ENCODE results near the gene CCDC184.

Gene CCDC184

DNA sequence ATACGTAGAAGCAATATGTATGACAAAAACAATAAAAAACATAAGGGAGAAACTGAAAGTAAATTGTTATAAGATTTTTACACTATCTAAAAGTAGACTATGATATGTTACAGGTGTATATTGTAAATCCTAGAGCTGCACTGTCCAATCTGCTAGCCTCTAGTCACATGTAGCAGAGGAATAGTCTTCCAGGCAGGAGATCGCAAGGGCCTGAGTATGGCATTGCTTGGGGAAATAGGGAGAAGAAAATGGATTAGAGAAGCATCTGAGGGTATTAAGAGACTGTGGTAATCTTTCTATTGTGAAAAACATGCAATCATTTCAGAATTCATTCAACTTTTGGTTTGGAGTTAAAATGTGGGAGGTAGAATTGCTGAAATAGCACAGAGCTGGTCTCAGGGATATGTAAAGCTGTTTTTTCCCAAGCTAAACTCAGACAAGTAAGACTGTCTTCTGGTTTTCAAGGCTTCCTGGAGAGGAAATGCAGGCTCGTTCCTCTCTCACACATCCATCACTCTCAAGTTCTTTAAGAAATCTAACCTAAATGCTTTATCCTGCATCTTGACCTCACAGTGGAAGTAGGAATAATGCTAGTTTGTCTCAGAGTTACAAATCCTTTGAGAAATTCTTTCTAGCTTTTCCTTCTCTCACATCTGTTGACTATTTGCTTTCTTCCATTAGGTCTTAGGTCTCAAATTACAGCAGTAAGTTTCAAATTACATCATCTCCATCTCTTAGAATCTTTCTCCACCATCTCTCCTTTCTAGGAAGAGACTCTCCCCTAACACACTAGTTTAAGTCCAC, 7.6 kb upstream of the CCDC184 start:
- H3K27me3 ChIP-seq (replicated peaks; ENCODE audit: insufficient read depth, low read length) = no peaks in the 10 kb centered on the region
- 0 out of 2 replicates have a peak, but pooled peaks cover 5% of the 10 kb centered on the region for H3K4me1 ChIP-seq (ENCODE audit: low read length)
- H3K4me2 ChIP-seq (ENCODE audit: low read depth, low read length) = no peak overlapping the region
- no peaks in the 10 kb centered on the region for H3K36me3 ChIP-seq (replicated peaks; ENCODE audit: insufficient read depth, low read length)
- no peak overlapping the region for H2AFZ ChIP-seq (ENCODE audit: low read length)
- H4K20me1 ChIP-seq (ENCODE audit: insufficient read depth, low read length) = no peaks in the 10 kb centered on the region
- no peaks in the 10 kb centered on the region for H3F3A ChIP-seq (ENCODE audit: insufficient read depth, low read length)
- H3K9me2 ChIP-seq (replicated peaks; ENCODE audit: insufficient read depth, low read length) = no peaks in the 10 kb centered on the region
- H3K9me3 ChIP-seq (replicated peaks; ENCODE audit: insufficient read depth, low read length) = no peaks in the 10 kb centered on the region
- H3K79me2 ChIP-seq (ENCODE audit: low read length) = no peaks in the 10 kb centered on the region
- DNase-seq = no peak
- TF ChIP-seq, protein P1, sequence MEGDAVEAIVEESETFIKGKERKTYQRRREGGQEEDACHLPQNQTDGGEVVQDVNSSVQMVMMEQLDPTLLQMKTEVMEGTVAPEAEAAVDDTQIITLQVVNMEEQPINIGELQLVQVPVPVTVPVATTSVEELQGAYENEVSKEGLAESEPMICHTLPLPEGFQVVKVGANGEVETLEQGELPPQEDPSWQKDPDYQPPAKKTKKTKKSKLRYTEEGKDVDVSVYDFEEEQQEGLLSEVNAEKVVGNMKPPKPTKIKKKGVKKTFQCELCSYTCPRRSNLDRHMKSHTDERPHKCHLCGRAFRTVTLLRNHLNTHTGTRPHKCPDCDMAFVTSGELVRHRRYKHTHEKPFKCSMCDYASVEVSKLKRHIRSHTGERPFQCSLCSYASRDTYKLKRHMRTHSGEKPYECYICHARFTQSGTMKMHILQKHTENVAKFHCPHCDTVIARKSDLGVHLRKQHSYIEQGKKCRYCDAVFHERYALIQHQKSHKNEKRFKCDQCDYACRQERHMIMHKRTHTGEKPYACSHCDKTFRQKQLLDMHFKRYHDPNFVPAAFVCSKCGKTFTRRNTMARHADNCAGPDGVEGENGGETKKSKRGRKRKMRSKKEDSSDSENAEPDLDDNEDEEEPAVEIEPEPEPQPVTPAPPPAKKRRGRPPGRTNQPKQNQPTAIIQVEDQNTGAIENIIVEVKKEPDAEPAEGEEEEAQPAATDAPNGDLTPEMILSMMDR (IDR thresholded peaks at IDR 0.05; ENCODE audit: low read length) = no peak
- no peak for TF ChIP-seq EZH2 (optimal IDR thresholded peaks at IDR 0.05; ENCODE audit: low read depth, low read length)
- TF ChIP-seq EZH2phosphoT487 (IDR thresholded peaks at IDR 0.05; ENCODE audit: low read length) = no peak
- H3K4me3 ChIP-seq (ENCODE audit: low read length) = no peak overlapping the region
- H3K9ac ChIP-seq (ENCODE audit: low read length) = no peak overlapping the region
- no peak overlapping the region for H3K27ac ChIP-seq (ENCODE audit: low read length)

DNA sequence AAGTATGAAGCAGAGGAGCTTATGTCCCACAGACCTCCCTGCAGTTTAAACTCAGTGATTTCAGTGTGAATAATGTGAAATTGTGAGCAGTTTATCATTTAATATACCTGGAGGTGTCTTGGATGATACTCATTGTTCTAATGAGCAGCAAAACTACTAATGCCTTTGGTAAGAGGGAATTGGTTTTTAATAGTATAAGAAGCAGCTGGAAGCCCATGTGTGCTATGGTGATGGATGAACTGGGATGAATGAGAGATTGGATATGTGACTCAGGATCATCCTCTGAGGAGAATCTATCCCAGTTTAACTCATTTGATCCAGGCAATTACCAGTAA, 7.1 kb upstream of the CCDC184 start:
- Histone ChIP-seq H3K27me3 (replicated peaks; ENCODE audit: insufficient read depth, low read length) (no peaks in the 10 kb centered on the region), H3K9me3 (replicated peaks; ENCODE audit: insufficient read depth, low read length) (no peaks in the 10 kb centered on the region), H3K27ac (ENCODE audit: low read length) (no peak overlapping the region), H3K79me2 (ENCODE audit: low read length) (no peaks in the 10 kb centered on the region), H4K20me1 (ENCODE audit: insufficient read depth, low read length) (no peaks in the 10 kb centered on the region), H3K4me3 (ENCODE audit: low read length) (no peak overlapping the region), H3K9ac (ENCODE audit: low read length) (no peak overlapping the region), H3K9me2 (replicated peaks; ENCODE audit: insufficient read depth, low read length) (no peaks in the 10 kb centered on the region), H3F3A (ENCODE audit: insufficient read depth, low read length) (no peaks in the 10 kb centered on the region), H3K4me2 (ENCODE audit: low read depth, low read length) (no peak overlapping the region), H2AFZ (ENCODE audit: low read length) (no peak overlapping the region), H3K36me3 (replicated peaks; ENCODE audit: insufficient read depth, low read length) (no peaks in the 10 kb centered on the region), H3K4me1 (ENCODE audit: low read length) (peaks cover 10% of the 10 kb centered on the region)
- TF ChIP-seq, protein P1 (IDR thresholded peaks at IDR 0.05; ENCODE audit: low read length) = no peak
- TF ChIP-seq EZH2 (optimal IDR thresholded peaks at IDR 0.05; ENCODE audit: low read depth, low read length) = no peak
- TF ChIP-seq EZH2phosphoT487 (IDR thresholded peaks at IDR 0.05; ENCODE audit: low read length) = no peak
- no peak for DNase-seq

DNA sequence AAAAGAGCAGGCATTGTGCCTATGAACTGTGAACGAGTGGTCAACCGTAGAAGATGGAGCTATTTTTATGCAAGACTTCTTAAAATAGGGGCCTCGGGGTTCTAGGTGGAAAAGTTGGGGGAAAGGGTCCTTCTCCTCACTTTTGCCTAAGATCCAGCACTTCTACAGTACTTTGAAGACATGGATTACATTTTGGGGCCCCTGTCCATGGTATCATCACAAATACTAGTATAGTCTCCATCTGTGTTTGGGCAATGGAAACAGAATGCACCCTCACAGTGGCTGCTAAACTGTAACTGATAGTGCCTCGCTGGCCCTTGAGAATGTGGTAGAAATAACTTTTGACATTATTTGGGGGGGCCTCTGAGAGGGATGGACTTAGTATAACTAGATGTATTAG, 5.5 kb upstream of the CCDC184 start:
- Histone ChIP-seq H3K79me2 (ENCODE audit: low read length) (no peaks in the 10 kb centered on the region), H3K4me1 (ENCODE audit: low read length) (peaks cover 20% of the 10 kb centered on the region), H2AFZ (ENCODE audit: low read length) (no peak overlapping the region), H3K36me3 (replicated peaks; ENCODE audit: insufficient read depth, low read length) (no peaks in the 10 kb centered on the region), H3K9me3 (replicated peaks; ENCODE audit: insufficient read depth, low read length) (no peaks in the 10 kb centered on the region), H3F3A (ENCODE audit: insufficient read depth, low read length) (no peaks in the 10 kb centered on the region), H3K9me2 (replicated peaks; ENCODE audit: insufficient read depth, low read length) (no peaks in the 10 kb centered on the region), H4K20me1 (ENCODE audit: insufficient read depth, low read length) (no peaks in the 10 kb centered on the region), H3K27ac (ENCODE audit: low read length) (no peak overlapping the region), H3K4me3 (ENCODE audit: low read length) (no peak overlapping the region), H3K4me2 (ENCODE audit: low read depth, low read length) (no peak overlapping the region), H3K9ac (ENCODE audit: low read length) (no peak overlapping the region), H3K27me3 (replicated peaks; ENCODE audit: insufficient read depth, low read length) (no peaks in the 10 kb centered on the region)
- TF ChIP-seq, protein P1 (IDR thresholded peaks at IDR 0.05; ENCODE audit: low read length) = no peak
- TF ChIP-seq EZH2phosphoT487 (IDR thresholded peaks at IDR 0.05; ENCODE audit: low read length) = no peak
- DNase-seq = no peak
